GM21390 (cell line): ENCODE data around the gene BTK.
"Not testable (repeated sequence)": the region's sequence is repeated elsewhere in the genome, so short reads cannot be mapped to it uniquely, and the experiment has no call there.

ENCODE experiments used
- ATAC-seq: cut with Tn5 transposase; IDR thresholded peaks from one replicate; pipeline ENCODE4 v1.9.1; 2021; ENCODE audit not compliant: unreplicated experiment

Gene BTK

DNA sequence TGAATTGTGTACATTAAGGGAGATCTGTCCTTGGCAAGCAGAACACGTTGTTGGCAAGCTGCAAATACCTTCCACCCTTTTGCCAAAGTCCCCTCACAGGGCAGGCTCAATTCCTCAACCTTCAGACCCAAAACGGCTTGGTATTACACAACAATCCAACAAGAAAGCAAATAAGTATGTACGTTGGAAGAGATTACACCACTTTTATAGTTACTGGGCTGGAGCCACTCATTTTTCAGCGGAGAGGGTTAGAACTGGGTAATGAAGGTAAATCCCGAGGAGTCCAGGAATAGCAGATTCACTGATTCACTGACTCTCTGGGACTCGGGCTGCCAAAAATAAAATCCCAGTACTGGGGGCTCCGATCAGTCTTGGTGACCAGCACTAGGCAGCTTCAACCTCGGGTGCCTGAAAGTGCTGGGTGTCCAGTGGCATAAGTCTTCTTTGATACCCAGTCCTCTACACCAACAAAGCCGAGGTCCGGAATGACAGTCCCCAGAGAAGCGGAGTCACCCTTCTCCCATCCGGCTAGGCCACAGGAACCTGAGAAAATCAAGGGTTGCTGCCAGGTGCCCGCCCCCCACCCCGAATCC is 38.0 kb downstream of the BTK start:
- ATAC-seq, result peak; percentile 7

DNA sequence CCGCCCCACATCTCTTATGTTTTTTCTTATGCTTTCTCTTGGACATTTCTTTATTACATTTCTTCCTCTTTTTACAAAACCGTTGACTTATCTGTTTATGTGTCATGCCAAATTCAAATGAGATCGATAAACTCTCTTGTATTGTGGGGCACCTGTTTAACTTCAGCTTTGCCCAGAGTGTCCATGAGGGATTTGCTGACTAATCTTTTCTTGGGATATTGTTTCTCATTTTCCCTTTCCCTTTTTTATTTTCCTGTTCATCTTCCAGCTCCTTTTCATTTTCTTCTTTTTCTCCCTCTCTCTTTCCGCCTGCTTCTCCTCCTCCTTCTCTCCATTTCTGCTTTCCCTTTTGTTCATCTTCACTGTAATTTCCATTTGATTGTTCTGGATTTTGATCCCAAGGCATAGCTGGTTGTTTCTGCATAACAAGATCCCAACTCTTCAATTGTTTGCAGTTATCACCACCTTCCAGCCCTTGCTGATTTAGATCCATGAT is 48.2 kb downstream of the BTK start:
- ATAC-seq, result no peak

DNA sequence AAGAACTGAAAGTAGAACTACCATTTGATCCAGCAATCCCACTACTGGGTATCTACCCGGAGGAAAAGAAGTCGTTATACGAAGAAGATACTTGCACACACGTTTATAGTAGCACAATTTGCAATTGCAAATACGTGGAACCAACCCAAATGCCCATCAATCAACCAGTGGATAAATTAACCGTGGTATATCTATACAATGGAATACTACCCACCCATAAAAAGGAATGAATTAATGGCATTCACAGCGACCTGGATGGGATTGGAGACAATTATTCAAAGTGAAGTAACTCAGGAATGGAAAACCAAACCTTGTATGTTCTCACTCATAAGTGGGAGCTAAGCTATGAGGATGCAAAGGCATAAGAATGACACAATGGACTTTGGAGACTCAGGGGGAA is 51.7 kb downstream of the BTK start:
- not testable (repeated sequence) for ATAC-seq

DNA sequence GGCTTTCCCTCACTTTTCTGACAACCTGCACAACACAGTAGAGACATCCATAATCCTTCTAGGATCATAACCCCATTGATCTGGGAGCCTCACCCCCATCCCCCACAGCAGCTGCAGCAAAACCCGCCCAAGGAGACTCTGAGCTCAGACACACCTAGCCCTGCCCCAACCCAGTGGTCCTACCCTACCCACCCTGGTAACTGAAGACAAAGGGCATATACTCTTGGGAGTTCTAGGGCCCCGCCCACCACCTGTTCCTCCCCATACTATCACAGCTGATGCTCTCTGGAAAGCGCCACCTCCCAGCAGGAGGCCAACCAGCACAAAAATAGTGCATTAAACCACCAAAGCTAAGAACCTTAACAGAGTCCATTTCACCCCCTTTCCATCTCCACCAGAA is 59.4 kb downstream of the BTK start:
- ATAC-seq, result not testable (repeated sequence)

DNA sequence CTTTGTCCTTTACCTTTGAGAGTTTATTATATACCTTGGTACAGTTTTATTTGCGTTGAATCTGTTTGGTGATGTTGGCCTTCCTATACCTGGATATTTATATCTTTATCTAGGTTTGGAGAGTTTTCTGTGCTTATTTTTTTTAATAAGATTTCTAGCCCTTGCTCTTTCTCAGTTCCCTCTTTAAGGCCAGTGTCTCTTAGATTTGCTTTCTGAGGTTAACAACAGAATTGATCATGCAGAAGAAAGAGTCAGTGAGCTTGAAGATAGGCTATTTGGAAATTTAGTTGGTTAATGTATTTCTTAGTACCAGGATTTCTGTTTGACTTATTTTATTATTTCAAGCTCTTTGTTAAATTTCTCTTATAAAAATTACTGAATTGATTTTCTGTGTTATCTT is 82.2 kb downstream of the BTK start:
- no peak for ATAC-seq
